Gastroesophageal sphincter (tissue), 4 donors: ENCODE data around the gene DDX52. TPM values are rescaled to one million over a fixed set of nuclear protein-coding genes. Genes with fewer than 3 reads are reported as not detected.
"Not testable (repeated sequence)": the region's sequence is repeated elsewhere in the genome, so short reads cannot be mapped to it uniquely, and the experiment has no call there.

Source experiments
- ATAC-seq: fragments of 150-250 bp; one replicate; pipeline ENCODE4 v1.9.1; 2016; ENCODE audit warnings: mild to moderate bottlenecking, moderate library complexity
- H3K27ac ChIP-seq, 4 donors: fragments of 200-600 bp; sonication (generic) in 3 of 4; 1 replicate in 3 of 4; 2 replicates in 1 of 4; pipeline ENCODE4 v1.5.1; 2016 to 2019
- H3K27me3 ChIP-seq: fragments of 200-600 bp; sonication (generic); one replicate; pipeline ENCODE4 v1.5.1; 2019
- H3K36me3 ChIP-seq, 2 donors: fragments of 200-600 bp; sonication (generic); one replicate each; pipeline ENCODE4 v1.5.1; 2019; ENCODE audit warnings: control low read depth in 1 of 2
- H3K4me1 ChIP-seq, 3 donors: fragments of 200-600 bp; sonication (generic); 1 replicate in 2 of 3; 2 replicates in 1 of 3; pipeline ENCODE4 v1.5.1; 2016 to 2019; ENCODE audit warnings: control low read depth in 2 of 3
- H3K4me3 ChIP-seq, 2 donors: fragments of 200-600 bp; sonication (generic); one replicate each; pipeline ENCODE4 v1.5.1; 2019; ENCODE audit warnings: mild to moderate bottlenecking in 1 of 2, moderate library complexity in 1 of 2
- H3K9me3 ChIP-seq, 3 donors: fragments of 200-600 bp; sonication (generic); one replicate each; pipeline ENCODE4 v1.5.1; 2017 to 2019; ENCODE audit warnings: control low read depth in 2 of 3
- EP300 ChIP-seq: sonication (generic); formaldehyde crosslinking; IDR thresholded peaks from one replicate; pipeline ENCODE4 v1.6.1; 2017; ENCODE audit warnings: antibody characterized with exemption, mild to moderate bottlenecking
- POLR2A ChIP-seq, 2 donors: fragments of 450-650 bp; IDR thresholded peaks; one replicate each; pipeline ENCODE4 v1.6.1; 2017; ENCODE audit warnings: antibody characterized with exemption in 2 of 2, mild to moderate bottlenecking in 2 of 2, moderate library complexity in 1 of 2
- POLR2AphosphoS5 ChIP-seq: sonication (generic); formaldehyde crosslinking; IDR thresholded peaks from one replicate; pipeline ENCODE4 v1.6.1; 2017; ENCODE audit warnings: antibody characterized with exemption
- WGBS, 2 donors: methylation state at CpG; one replicate each; pipeline ENCODE4 v1.1.5; 2018; ENCODE audit warnings: low coverage in 1 of 2; 5-methylcytosine and 5-hydroxymethylcytosine counted together
- total RNA-seq, 4 donors: library from RNA; depleted of rRNA; stranded (reverse); fragments of >200 nt; gene quantifications; one replicate each; pipeline ENCODE4 v1.1.0, GENCODE V29; 2016
- TF ChIP-seq, protein P1 (sequence below), 4 experiments: fragments of 200-600 bp in 2 of 4; fragments of 450-650 bp in 2 of 4; sonication (generic) in 1 of 4; IDR thresholded peaks; one replicate each; pipeline ENCODE4 v1.5.1; 2017 to 2019; ENCODE audit warnings: antibody characterized with exemption in 4 of 4, mild to moderate bottlenecking in 2 of 4, moderate library complexity in 2 of 4

DDX52 gene
- total RNA-seq, 4 donors from 2014 or later: 16.4 to 29.9 (median 18.3) TPM

DNA sequence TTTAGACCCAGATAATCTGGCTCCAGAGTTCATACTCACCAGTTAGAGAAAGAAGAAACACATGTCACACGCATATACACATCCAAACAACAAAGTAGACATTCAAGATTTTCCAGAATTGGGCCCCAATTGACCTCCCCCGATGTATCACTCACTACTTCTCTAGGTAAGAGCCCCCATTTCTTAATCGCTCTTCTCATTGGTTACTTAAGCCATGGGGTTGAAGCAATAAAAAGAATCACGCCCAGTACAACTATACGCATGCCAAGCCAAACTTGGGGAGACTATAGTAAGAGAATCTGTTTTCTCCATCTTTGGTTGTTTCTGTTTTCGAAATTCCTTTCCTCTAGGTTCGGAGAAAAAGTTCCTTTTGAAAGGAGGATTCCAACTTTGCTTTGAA lies 565 bp downstream of the DDX52 start:
- WGBS, 2 donors: 0 to 2% methylated on average over 7 of the region's 7 CpGs
- Histone ChIP-seq H3K4me3 (peak overlapping the region; percentile 62 to 77), H3K27ac (peak overlapping the region; percentile 68 to 92 (median 91)), H3K36me3 (peaks cover 0 to 32% of the 10 kb centered on the region in 2 donors), H3K9me3 (no peaks in the 10 kb centered on the region), H3K27me3 (peaks cover 17% of the 10 kb centered on the region), H3K4me1 (peaks cover 0 to 46% (median 6%) of the 10 kb centered on the region in 3 donors)
- TF ChIP-seq POLR2A (IDR thresholded peaks at IDR 0.05): no peak
- no peak for TF ChIP-seq POLR2AphosphoS5
- TF ChIP-seq EP300: no peak
- TF ChIP-seq, protein P1, sequence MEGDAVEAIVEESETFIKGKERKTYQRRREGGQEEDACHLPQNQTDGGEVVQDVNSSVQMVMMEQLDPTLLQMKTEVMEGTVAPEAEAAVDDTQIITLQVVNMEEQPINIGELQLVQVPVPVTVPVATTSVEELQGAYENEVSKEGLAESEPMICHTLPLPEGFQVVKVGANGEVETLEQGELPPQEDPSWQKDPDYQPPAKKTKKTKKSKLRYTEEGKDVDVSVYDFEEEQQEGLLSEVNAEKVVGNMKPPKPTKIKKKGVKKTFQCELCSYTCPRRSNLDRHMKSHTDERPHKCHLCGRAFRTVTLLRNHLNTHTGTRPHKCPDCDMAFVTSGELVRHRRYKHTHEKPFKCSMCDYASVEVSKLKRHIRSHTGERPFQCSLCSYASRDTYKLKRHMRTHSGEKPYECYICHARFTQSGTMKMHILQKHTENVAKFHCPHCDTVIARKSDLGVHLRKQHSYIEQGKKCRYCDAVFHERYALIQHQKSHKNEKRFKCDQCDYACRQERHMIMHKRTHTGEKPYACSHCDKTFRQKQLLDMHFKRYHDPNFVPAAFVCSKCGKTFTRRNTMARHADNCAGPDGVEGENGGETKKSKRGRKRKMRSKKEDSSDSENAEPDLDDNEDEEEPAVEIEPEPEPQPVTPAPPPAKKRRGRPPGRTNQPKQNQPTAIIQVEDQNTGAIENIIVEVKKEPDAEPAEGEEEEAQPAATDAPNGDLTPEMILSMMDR (IDR thresholded peaks at IDR 0.05): no peak
- no peak for ATAC-seq

DNA sequence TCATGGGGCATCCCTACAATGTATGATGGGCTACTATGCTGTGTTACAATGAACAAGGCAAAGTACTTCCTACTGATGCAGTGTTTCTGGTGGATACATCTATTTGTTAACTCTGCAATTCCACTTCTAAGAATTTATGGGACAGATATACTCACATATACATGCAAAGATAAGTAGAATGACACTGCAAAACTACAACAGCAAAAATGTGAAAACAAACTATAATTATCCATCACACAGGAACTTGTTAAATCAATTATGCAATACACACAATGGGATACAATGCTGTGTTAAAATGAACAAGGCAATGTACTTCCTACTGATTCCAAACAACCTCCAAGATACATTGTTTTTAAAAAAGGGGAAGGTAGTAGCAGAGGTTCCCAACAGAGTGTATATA lies 3.2 kb downstream of the DDX52 start:
- no peak overlapping the region for H3K4me3 ChIP-seq
- peaks cover 0 to 46% (median 6%) of the 10 kb centered on the region in 3 donors for H3K4me1 ChIP-seq
- no peak for TF ChIP-seq POLR2AphosphoS5
- TF ChIP-seq, protein P1 (IDR thresholded peaks at IDR 0.05): no peak
- TF ChIP-seq POLR2A (IDR thresholded peaks at IDR 0.05): no peak
- TF ChIP-seq EP300: no peak
- no peak for ATAC-seq
- H3K27ac ChIP-seq: no peak overlapping the region
- no peaks in the 10 kb centered on the region for H3K9me3 ChIP-seq
- H3K27me3 ChIP-seq: peaks cover 4% of the 10 kb centered on the region
- peaks cover 0 to 52% of the 10 kb centered on the region in 2 donors for H3K36me3 ChIP-seq

DNA sequence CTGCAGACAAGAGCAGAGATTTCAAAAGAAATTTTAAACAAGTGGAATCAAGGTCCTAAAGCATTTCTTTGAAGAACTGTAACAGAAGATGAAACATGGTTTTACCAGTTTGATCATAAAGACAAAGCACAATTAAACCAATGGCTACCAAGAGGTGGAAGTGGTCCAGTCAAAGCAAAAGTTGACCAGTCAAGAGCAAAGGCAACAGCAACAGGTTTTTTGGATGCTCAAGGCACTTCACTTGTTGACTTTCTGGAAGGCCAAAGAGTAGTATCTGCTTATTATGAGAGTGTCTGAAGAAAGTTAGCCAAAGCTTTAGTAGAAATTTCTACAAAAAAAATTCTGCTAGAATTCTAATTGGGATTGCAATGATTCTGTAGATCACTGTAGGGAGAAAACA lies 5.3 kb downstream of the DDX52 start:
- no peaks in the 10 kb centered on the region for H3K27me3 ChIP-seq
- no peak overlapping the region for H3K4me3 ChIP-seq
- ATAC-seq: no peak
- no peak for TF ChIP-seq POLR2AphosphoS5
- TF ChIP-seq, protein P1 (IDR thresholded peaks at IDR 0.05): no peak
- peaks cover 0 to 40% (median 6%) of the 10 kb centered on the region in 3 donors for H3K4me1 ChIP-seq
- H3K36me3 ChIP-seq: peaks cover 0 to 72% of the 10 kb centered on the region in 2 donors
- H3K27ac ChIP-seq: no peak overlapping the region
- H3K9me3 ChIP-seq: no peaks in the 10 kb centered on the region

DNA sequence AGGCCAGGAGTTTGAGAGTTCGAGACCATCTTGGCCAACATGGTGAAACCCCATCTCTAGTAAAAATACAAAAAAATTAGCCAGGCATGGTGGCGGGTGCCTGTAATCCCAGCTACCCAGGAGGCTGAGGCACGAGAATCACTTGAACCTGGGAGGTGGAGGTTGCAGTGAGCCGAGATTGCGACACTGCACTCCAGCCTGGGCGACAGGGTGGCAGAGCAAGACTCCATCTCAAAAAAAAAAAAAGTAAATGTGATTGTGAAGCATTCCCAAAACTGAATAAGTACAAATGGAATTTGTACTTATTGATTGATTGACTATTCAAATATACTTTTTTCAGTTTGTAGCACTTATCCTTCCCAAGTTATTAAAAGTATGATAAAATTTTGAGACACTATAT lies 26.8 kb downstream of the DDX52 start:
- not testable (repeated sequence) for H3K9me3 ChIP-seq, H3K27ac ChIP-seq, ATAC-seq, H3K4me3 ChIP-seq, H3K27me3 ChIP-seq, H3K4me1 ChIP-seq
- 92 to 94% methylated on average over 6 of the region's 6 CpGs for WGBS, 2 donors
- H3K36me3 ChIP-seq: peaks cover 3 to 93% of the 10 kb centered on the region in 2 donors

DNA sequence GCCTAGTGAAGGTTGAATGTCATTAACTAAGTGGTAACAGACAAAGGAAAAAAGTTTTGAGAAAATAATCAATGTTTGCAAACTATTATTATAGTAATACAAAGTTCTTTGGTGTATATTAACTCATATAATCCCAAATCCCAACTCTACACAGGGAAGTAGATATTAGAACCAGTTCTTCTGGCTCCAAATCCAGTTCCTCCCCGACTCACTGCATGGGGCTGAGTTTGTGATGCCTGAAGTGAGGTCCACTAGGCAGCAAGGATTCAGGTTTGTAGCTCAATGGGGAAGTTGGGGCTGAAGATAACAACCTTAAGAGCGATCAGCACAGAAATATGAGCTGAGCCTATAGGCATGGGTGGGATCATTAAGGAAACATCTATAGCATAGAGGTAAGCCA lies 28.4 kb downstream of the DDX52 start:
- 94 to 100% methylated on average over 1 to 2 of the region's 2 CpGs for WGBS, 2 donors
- peaks cover 0 to 77% of the 10 kb centered on the region in 2 donors for H3K36me3 ChIP-seq

More for the DNA sequence above, 28.4 kb downstream of the DDX52 start:
- Histone ChIP-seq H3K9me3 (no peaks in the 10 kb centered on the region), H3K27me3 (no peaks in the 10 kb centered on the region), H3K27ac (no peak overlapping the region), H3K4me3 (no peak overlapping the region), H3K4me1 (peaks cover 0 to 3% (median 1%) of the 10 kb centered on the region in 3 donors)
- no peak for ATAC-seq
- TF ChIP-seq EP300 (no peak), POLR2AphosphoS5 (no peak)
- TF ChIP-seq, protein P1 (IDR thresholded peaks at IDR 0.05): no peak
